Kidney (tissue), 14 donors: ENCODE data around the gene ZNF516. TPM values are rescaled to one million over a fixed set of nuclear protein-coding genes. Genes with fewer than 3 reads are reported as not detected.
"Not testable (repeated sequence)": the region's sequence is repeated elsewhere in the genome, so short reads cannot be mapped to it uniquely, and the experiment has no call there.

ENCODE experiments used
- DNase-seq, 5 donors: peaks; one replicate each; pipeline ENCODE4 v3.0.0-alpha.2; 2013 to 2020
- FAIRE-seq: peaks from 2 replicates; lab custom pipeline; 2012; peaks lifted over from hg19 to GRCh38; lab: Jason Lieb, UNC
- H3K27ac ChIP-seq, 2 donors: one replicate each; pipeline ENCODE4 v1.7.0; 2013; ENCODE audit warnings: low read depth in 2 of 2, low read length in 2 of 2, inconsistent platforms in 1 of 2
- H3K27me3 ChIP-seq: one replicate; pipeline ENCODE4 v1.7.1; 2013; ENCODE audit warnings: low read length, inconsistent platforms; ENCODE audit not compliant: control insufficient read depth, insufficient read depth
- H3K36me3 ChIP-seq, 3 donors: one replicate each; pipeline versions ENCODE4 v1.7.0 to v1.7.1; 2013; ENCODE audit warnings: low read length in 3 of 3, control low read depth in 1 of 3, inconsistent platforms in 1 of 3; ENCODE audit not compliant: insufficient read depth in 3 of 3, control insufficient read depth in 2 of 3
- H3K4me1 ChIP-seq, 3 donors: one replicate each; pipeline versions ENCODE4 v1.7.0 to v1.7.1; 2013; ENCODE audit warnings: low read length in 3 of 3, inconsistent platforms in 1 of 3, low read depth in 1 of 3; ENCODE audit not compliant: control insufficient read depth in 2 of 3, insufficient read depth in 2 of 3
- H3K4me3 ChIP-seq, 3 donors: one replicate each; pipeline versions ENCODE4 v1.7.0 to v1.8.1; 2013; ENCODE audit warnings: low read length in 3 of 3, control low read depth in 1 of 3, inconsistent platforms in 1 of 3
- H3K9ac ChIP-seq, 3 donors: one replicate each; pipeline versions ENCODE4 v1.7.0 to v1.7.1; 2013; ENCODE audit warnings: low read length in 3 of 3, control low read depth in 1 of 3, inconsistent platforms in 1 of 3
- H3K9me3 ChIP-seq, 3 donors: one replicate each; pipeline versions ENCODE4 v1.7.0 to v1.7.1; 2013; ENCODE audit warnings: low read length in 3 of 3, control low read depth in 1 of 3, inconsistent platforms in 1 of 3; ENCODE audit not compliant: control insufficient read depth in 2 of 3, insufficient read depth in 1 of 3
- CTCF ChIP-seq: IDR thresholded peaks from 3 replicates; pipeline ENCODE4 v1.5.1; 2012; ENCODE audit warnings: mild to moderate bottlenecking, moderate library complexity, borderline replicate concordance; ENCODE audit not compliant: insufficient read depth; ENCODE audit errors: extremely low read depth
- intact Hi-C: fragments of 100-400 bp; cut with DNase I; formaldehyde crosslinking; loops from one replicate; pipeline ENCODE4 v1.11.1; 2022
- polyA plus RNA-seq: library from polyadenylated mRNA; stranded (reverse); fragments of 350-450 nt; fragmentation: Illumina TruSeq; extraction: RNeasy Lipid Tissue Mini Kit (QIAGEN cat#74804); gene quantifications from one replicate; pipeline ENCODE4 v1.2.3, GENCODE V29; 2014; ENCODE audit warnings: low read depth, low replicate concordance; ENCODE audit not compliant: insufficient read depth
- total RNA-seq: library from RNA; stranded (reverse); fragmentation: NEBNext Ultra II Directional; extraction: Animal tissue kit (Norgen Biotek cat#: 25700); gene quantifications from one replicate; pipeline ENCODE4 v1.2.1, GENCODE V29; 2021
- donor health status: control.
- donor health status: control.
- donor health status: control.
- donor health status: control.
- donor health status: control.
- donor health status: DM: yes; HTN: yes; CAD: no.
- donor health status: Normal renal cell carcinoma (clear cell type).

Gene ZNF516
- total and polyA plus RNA-seq, 2 donors from 2014 or later: 6.7 to 28.7 TPM

DNA sequence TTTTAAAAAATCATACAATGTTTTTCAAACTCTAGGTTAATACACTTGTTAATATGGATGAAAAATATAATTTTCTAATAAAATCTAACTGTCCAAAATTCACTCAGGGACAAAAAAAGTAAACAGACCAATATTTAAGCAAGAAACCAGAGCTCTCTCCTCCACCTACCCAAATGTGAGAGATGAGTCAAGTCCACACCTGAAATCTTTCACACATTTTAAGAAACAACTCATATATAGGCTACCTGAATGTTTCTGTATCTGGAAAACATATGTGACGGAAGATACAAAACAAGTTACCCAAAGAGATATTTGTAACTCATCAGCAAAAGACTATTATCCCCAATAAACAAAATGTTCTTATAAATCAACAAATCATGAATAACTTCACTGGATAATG lies 20.2 kb downstream of the ZNF516 start:
- Histone ChIP-seq H3K4me1 (peaks cover 3 to 14% (median 13%) of the 10 kb centered on the region in 3 donors), H3K9ac (no peak overlapping the region), H3K27ac (no peak overlapping the region), H3K9me3 (no peaks in the 10 kb centered on the region), H3K4me3 (no peak overlapping the region), H3K36me3 (no peaks in the 10 kb centered on the region), H3K27me3 (no peaks in the 10 kb centered on the region)
- DNase-seq (no peak), FAIRE-seq (no peak)
- no peak for TF ChIP-seq CTCF
- intact Hi-C loops: no loop called here

DNA sequence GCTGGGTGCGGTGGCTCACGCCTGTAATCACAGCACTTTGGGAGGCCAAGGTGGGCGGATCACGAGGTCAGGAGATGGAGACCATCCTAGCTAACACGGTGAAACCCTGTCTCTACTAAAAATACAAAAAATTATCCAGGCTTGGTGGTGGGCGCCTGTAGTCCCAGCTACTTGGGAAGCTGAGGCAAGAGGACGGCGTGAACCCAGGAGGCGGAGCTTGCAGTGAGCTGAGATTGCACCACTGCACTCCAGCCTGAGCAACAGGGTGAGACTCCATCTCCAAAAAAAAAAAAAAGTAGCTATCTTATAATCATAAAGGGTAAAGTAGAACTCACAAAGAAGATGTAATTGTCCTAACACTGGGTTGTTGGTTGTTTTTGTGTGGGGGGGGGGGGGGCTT lies 21.5 kb downstream of the ZNF516 start:
- H3K4me3 ChIP-seq, intact Hi-C loops, H3K9ac ChIP-seq, H3K27me3 ChIP-seq, H3K9me3 ChIP-seq, FAIRE-seq, H3K36me3 ChIP-seq, DNase-seq, H3K27ac ChIP-seq: not testable (repeated sequence)
- H3K4me1 ChIP-seq: peaks cover 3 to 14% (median 13%) of the 10 kb centered on the region in 3 donors

DNA sequence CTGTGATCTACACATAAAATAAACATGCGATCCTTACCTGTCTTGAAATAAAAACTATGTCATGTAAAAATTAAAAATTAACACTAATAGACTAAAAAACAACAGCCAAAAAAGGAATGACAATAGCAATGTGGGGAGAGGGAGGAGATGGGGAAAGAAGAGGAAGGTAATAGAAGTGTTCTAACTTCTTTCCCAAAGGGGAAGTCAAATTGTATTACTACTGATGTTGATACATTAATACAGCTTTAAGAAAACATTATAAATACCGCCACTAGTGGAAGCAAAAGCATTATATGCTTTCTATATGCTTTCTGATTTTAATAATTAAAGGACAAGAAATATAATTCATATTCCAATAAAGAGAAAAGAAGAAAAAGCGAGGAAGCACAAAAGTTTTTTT lies 22.2 kb downstream of the ZNF516 start:
- H3K27me3 ChIP-seq: no peaks in the 10 kb centered on the region
- H3K4me3 ChIP-seq: no peak overlapping the region
- peaks cover 3 to 14% (median 13%) of the 10 kb centered on the region in 3 donors for H3K4me1 ChIP-seq
- no peak for TF ChIP-seq CTCF
- H3K9ac ChIP-seq: no peak overlapping the region
- DNase-seq: no peak
- H3K36me3 ChIP-seq: no peaks in the 10 kb centered on the region
- no peaks in the 10 kb centered on the region for H3K9me3 ChIP-seq
- FAIRE-seq: no peak
- intact Hi-C loops: no loop called here
- no peak overlapping the region for H3K27ac ChIP-seq

- TF ChIP-seq CTCF: no peak
- no peak overlapping the region for H3K27ac ChIP-seq
- H3K9me3 ChIP-seq: no peaks in the 10 kb centered on the region
- FAIRE-seq (no peak), DNase-seq (no peak)
- no peaks in the 10 kb centered on the region for H3K36me3 ChIP-seq
- intact Hi-C loops: no loop called here
- H3K9ac ChIP-seq: no peak overlapping the region
- peaks cover 3 to 11% (median 3%) of the 10 kb centered on the region in 3 donors for H3K4me1 ChIP-seq
- no peak overlapping the region for H3K4me3 ChIP-seq
- no peaks in the 10 kb centered on the region for H3K27me3 ChIP-seq
Measured at GRCh38 chr18:76471593-76471992, 23.4 kb downstream of the ZNF516 start.
